Measurements from ENCODE around the gene DYRK2. TPM values are rescaled to one million over a fixed set of nuclear protein-coding genes. Genes with fewer than 3 reads are reported as not detected.

The DYRK2 gene
- total RNA-seq, 1 donor from 2014 or later: 25.5 TPM

DNA sequence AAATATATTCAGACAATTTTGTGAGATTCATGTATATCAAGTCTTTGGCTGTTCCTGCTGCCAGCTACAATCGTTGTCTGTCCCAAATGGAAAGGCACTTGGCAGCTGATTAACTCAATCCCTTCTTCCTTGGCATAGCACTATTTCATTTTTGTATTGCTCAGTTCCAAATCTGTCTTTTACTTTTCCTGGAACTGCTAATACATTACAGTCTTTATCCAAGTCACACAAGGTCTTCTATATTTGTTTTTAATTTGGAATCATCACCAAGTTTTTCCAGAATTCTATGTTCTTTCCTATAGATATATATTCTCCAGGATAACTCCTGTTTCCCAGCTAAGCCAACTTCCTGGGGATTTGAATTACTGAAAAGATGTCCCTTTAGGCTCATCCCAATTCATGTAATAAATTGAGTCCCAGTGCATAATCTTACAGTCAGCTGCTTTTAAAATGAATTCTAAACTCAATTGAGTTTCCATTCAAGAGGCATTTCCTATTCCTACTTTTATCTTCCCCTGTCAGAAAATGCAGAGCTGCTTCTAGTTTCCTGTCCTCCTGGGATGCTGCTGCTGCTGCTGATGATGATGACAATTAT, 45.9 kb downstream of the DYRK2 start:
- ATAC-seq (no peak), DNase-seq (ENCODE audit: low spot score) (no peak)
- intact Hi-C loops (cut with DNase I): no loop called here

DNA sequence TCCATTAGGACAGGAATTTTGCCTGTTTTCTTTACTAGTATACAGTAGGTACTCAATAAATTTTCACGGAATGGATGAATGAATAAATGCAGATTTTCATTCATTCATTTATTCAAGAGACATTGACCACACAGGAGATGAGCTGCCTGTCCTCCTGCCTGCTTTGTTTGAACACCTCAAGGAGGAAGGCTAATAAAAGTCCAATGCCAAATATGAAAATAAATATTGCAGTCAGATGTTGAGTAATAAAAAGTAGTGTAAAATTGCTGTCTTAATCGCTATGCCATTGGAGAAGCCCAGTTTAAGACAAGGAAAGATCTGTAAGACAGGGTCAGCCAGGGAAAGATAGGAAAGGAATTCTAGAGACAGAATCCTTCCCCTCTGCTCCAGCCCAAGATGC, 47.4 kb downstream of the DYRK2 start:
- intact Hi-C loops (cut with DNase I): no loop called here
- DNase-seq (ENCODE audit: low spot score) (no peak), ATAC-seq (no peak)

DNA sequence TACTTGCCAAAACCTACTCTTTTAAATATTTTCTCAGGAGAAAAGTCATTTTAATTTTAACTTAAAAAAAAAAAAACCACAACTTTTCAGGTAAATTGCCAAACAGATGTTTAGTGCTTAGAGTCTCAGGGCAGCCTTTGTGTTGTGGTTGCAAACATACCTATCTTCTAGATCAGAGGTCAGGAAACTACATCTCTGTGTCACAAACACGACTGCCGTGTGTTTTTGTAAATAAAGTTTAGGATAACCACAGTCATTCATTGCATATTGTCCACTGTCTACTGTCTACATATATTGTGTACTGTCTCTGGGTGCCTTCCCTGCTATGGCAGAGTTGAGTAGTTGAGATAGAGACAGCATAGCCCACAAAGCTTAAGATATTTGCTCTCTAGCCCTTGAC, 48.9 kb downstream of the DYRK2 start:
- ATAC-seq (no peak), DNase-seq (ENCODE audit: low spot score) (no peak)
- intact Hi-C loops (cut with DNase I): no loop called here

DNA sequence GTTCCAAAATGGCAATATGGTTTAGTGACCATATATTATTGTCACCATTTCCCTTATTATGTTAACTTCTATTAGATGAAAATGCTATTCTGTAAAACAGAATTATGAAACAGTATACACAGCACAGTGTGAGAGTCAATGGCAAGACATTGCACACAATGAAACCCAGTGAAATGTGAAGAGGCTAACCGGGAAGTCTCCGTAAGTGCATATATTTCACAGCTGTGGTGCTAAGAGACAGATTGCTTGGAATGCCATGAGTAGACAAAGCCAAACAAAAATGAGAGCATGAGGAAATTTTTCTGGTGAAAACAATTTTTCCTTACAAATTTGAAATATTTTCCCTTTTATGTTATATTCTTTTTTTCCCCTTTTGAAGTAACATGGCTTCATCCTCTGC, 49.4 kb downstream of the DYRK2 start:
- intact Hi-C loops (cut with DNase I): no loop called here
- ATAC-seq: no peak
- no peak for DNase-seq (ENCODE audit: low spot score)

DNA sequence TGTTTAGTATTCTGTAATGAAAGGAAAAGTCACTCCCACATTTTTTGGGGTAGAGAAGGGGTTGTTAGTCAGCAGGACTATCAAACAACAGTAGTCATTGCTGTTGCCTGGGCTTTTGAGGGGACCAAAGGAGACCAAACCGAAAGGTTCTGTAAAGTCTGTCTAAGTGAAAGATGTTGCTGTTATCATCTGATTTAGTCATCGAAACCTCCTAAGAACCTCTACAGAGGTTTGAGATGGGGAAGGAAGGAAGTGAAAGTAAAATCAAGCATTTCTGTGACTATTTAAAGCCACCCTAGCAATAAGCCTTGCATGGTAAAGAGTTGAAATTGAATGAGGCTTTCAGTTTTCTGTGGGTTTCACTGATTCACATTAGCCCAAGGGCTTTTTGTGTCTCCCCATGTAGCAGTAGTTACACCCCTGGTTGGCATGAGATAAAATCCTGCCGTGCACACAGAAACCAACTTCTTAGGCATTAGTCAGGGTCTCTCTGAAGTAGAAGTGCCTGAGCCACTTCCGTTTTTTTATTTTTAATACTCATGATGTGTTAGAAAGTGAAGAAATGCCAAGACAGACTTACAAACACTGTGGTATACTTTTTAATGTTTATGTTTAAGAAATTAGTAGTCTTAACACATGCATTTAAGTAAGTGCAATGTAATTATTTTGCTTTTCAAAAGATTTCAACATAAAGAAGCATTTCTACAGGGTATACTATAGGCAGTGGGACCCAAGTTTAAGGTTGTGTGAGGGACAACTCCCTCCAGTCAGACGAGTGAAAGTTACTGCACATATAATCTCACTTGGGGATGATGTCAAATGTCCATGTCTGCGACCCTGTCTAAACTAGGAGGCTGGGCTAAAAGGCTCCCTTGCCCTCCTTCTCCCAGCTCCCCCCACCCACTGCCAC, 50.4 kb downstream of the DYRK2 start:
- DNase-seq (ENCODE audit: low spot score) (no peak), ATAC-seq (peak; percentile 51)
- intact Hi-C loops (cut with DNase I): no loop called here

DNA sequence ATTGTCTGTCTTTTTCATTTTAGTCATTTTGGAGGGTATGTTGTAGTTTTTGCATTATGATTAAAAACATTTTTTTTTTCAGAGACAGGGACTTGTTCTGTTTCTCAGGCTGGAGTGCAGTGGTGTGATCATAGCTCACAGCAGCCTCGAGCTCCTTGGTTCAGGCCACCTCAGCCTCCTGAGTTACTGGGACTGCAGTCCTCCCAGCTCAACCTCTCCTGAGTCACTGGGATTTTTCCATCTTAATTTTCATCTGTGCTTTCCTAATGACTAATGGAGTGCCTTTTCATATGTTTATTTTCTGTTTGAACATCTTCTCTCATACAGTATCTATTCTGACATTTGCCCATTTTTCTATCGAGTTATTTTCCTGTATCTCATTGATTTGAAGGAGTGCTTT, 52.6 kb downstream of the DYRK2 start:
- ATAC-seq (no peak), DNase-seq (ENCODE audit: low spot score) (no peak)
- intact Hi-C loops (cut with DNase I): no loop called here

DNA sequence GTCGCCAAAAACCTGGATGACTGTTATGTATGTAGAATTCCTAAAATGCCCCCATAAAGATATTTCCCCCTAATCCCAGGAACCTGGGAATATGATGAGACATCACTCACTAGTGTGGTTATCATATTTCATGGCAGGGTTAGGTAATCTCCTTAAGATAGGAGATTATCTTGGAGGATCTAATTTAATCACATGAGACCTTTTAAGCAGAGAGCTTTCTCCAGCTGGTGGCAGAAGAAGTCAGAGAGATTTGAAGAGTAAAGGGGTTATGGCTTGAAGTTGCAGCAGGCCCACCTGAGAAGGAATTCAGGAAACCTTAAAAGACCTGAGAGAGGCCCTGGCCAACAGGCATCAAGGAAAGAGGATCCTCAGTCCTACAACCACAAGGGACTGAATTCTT, 53.6 kb downstream of the DYRK2 start:
- DNase-seq (ENCODE audit: low spot score) (no peak), ATAC-seq (no peak)
- intact Hi-C loops (cut with DNase I): no loop called here

DNA sequence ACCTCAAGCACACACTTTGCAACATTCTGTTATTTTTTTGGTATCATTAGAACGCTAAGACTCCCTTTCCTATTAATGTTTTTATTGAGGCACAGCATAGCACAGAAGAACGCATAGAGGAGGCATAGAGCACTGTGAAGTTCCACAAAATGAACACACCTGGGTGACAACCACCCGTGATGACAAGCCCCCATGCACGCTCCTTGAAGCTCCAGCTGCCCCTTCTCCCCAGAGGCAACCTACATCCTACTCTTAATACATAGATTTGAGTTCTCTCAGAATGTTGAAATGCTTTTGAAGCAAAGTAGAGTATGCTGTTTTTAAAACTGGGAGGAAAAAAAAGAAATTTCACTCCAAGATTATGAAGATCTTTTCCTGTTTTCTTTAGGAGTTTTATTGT, 55.5 kb downstream of the DYRK2 start:
- intact Hi-C loops (cut with DNase I): no loop called here
- ATAC-seq (no peak), DNase-seq (ENCODE audit: low spot score) (no peak)

DNA sequence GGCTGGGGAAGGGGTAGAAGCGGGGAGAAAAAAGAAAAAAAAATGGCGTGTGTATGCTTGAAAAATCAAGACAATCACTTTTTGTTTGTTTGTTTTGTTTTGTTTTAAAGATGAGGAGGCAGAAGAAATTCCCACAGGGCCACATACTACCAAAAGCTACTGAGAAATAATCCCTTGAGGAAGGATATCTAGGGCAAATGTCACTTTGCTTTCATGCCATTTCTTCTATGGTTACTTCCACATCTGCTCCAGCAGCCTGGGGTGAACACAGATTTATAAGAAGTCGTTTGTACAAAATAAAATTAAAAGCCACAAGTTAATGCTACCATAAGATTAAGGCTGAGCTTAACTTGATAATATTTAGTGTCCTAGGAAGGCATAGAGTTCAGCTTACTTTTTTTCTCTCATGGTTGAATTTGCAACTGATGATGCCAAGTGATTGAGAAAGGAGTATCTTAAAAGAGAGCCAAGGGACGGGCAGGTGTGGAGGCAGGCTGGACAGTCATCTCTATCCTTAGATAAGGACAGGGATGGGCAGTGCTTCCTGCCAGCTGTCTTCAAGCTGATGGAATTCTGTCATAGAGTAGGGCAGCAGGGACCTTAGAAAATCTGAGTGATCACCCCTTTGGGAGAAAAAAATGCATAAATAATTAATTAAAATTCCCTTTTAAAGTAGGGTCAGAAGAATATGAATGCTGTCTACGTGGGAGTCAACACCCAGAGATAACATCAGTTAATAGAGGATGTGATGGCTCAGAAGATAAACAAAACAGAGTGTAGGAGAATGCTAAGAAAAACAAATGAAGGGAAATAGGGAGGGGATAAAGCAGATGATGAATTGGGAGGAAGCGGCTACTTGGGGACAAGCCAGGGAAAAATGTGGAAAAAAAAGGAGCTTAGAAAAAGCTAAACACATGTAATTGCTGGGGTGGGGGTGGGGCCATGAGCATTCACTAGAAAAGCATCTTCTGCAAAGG, 57.1 kb downstream of the DYRK2 start:
- intact Hi-C loops (cut with DNase I): no loop called here
- peak; percentile 76 for ATAC-seq
- no peak for DNase-seq (ENCODE audit: low spot score)

DNA sequence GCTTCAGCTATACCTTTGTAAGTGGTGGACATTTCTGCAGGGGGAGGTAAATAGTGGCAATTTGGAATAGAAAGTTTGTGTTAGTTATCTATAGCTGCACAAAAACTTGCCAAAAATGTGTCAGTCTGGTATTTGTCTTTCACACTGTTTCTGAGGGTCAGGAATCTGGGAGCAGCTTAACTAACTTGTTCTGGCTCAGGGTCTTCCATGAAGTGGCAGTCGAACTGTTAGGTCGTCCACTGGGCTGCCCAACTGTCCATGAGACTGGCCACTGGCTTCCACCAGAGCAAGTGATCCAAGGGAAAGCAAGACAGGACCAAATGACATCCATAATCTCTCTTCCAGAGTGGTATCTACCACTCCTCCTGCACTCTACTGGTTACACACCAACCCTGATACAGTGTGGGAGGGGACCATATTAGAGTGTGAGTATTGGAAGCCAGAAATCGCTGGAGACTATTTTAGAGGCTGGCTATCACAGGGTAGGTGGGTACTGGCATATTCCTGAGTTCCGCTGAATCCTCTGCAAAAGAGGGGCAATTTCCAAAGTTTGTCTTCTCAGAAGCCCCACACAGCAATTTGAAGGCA, 60.9 kb downstream of the DYRK2 start:
- no peak for ATAC-seq
- intact Hi-C loops (cut with DNase I): no loop called here
- DNase-seq (ENCODE audit: low spot score): no peak

DNA sequence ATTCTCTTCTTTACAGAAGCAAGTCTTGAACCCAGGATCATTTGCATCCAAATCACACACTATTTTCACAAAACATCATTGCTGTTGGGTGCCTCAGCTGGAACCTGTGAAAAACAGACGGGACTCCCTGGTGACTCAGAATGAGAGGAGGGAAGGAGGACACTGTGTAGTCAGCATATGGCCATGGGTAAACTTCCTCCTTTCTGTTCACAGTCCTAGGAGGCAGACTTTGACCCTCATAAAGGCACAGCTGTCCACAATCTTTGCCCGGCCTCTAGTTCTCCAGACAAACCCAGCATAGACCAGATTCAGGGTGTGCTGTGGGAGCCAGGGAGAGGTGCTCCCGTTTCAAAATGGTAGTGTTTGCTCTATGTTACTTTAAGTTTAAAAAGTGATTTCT, 62.0 kb downstream of the DYRK2 start:
- ATAC-seq (peak; percentile 82), DNase-seq (ENCODE audit: low spot score) (no peak)
- intact Hi-C loops (cut with DNase I): no loop called here

DNA sequence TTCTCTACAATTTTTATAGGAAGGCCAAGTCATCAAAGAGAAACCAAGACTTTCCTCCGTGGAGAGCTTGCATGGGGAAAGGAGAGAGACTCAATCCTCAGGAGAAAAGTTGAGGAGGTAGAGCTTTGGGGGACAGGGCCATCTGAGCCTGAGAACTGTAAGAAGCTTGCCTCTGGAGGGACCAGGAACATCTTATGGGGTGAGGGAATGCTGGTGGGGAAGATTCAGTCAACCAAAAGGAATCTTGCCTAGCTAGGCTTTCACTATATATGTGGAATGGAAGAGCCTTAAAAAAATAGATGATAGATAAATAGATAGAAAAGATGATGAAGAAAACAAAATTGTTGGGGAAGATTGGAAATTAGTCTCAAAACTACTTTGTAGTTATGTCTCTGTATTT, 63.5 kb downstream of the DYRK2 start:
- intact Hi-C loops (cut with DNase I): no loop called here
- no peak for ATAC-seq

DNA sequence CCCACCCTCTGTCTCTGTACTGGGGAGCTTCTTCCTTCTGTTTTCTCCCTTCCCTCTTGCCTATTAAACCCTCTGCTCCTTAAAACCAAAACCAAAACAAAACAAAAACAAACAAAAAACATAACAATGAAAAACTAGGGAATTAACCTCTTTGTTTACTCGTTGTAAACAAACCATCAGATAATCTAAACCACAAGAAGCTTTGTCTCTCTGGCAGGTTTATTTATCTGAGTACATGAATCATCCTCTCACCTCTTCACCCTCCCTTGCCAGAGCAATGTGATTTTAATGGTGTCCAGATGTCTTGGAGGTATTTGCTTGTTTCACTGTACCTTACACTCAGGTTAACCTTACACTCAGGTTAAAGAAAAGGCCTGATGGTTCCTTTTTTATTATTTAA, 66.1 kb downstream of the DYRK2 start:
- DNase-seq (ENCODE audit: low spot score): no peak
- no peak for ATAC-seq
- intact Hi-C loops (cut with DNase I): no loop called here

More for the DNA sequence above, 63.5 kb downstream of the DYRK2 start:
- DNase-seq (ENCODE audit: low spot score): no peak
